ENCODE results near the gene MOSPD3. TPM values are rescaled to one million over a fixed set of nuclear protein-coding genes. Genes with fewer than 3 reads are reported as not detected.
A peak's percentile ranks its signal among the peaks of the same experiment; 100 is the strongest.

Gene MOSPD3
- total and polyA plus RNA-seq, 2 of the 13 experiments (the other 11 are each of a cell fraction or from before 2014, with no cell fraction given) = 7.6 to 8.8 TPM

- TF ChIP-seq ZHX2 (IDR thresholded peaks at IDR 0.05; ENCODE audit: low read depth) (0 out of 2 replicates have a peak, but pooled peaks have one; percentile 31), ZHX2 (CRISPR knock-in tag; IDR thresholded peaks at IDR 0.05; ENCODE audit: borderline replicate concordance) (peak; percentile 52), ZFP36 (IDR thresholded peaks at IDR 0.05; ENCODE audit: borderline replicate concordance, low read depth, low read length, partially characterized antibody) (no peak), PLRG1 (conservative IDR thresholded peaks at IDR 0.05) (no peak), ZNF761 (CRISPR knock-in tag; conservative IDR thresholded peaks at IDR 0.05) (no peak; the same call in 1 of the 2 replicates), PITX1 (CRISPR knock-in tag; IDR thresholded peaks at IDR 0.05) (peak; percentile 57), HIVEP1 (CRISPR knock-in tag; IDR thresholded peaks at IDR 0.05) (no peak), TAF15 (IDR thresholded peaks at IDR 0.05; ENCODE audit: low read depth, low read length, poor library complexity, severe bottlenecking) (no peak), MAZ (IDR thresholded peaks at IDR 0.05; ENCODE audit: borderline replicate concordance, low read depth, low read length) (no peak), MAZ (CRISPR knock-in tag; IDR thresholded peaks at IDR 0.05; ENCODE audit: low read depth) (peak; percentile 71; the same call in 1 of the 2 replicates), ZNF770 (CRISPR knock-in tag; IDR thresholded peaks at IDR 0.05) (peak; percentile 56; the same call in 1 of the 2 replicates), ZSCAN29 (CRISPR knock-in tag; conservative IDR thresholded peaks at IDR 0.05) (peak; percentile 56), THAP9 (CRISPR knock-in tag; IDR thresholded peaks at IDR 0.05; ENCODE audit: borderline replicate concordance) (peak; percentile 68; the same call in 1 of the 2 replicates), CENPT (CRISPR knock-in tag; IDR thresholded peaks at IDR 0.05; ENCODE audit: low read depth) (0 out of 2 replicates have a peak, but pooled peaks have one; percentile 12), ZNF709 (CRISPR knock-in tag; IDR thresholded peaks at IDR 0.05) (peak; percentile 86; the same call in 1 of the 2 replicates)
These were observed 44.0 kb upstream of the MOSPD3 start (continued) for GRCh38 chr7:100568176-100568895.
